GM12801 (cell line): ENCODE results near the gene MYB.

Source experiments
- CTCF ChIP-seq: IDR thresholded peaks from one replicate; pipeline ENCODE4 v1.5.1; 2011; ENCODE audit warnings: control low read depth; ENCODE audit not compliant: insufficient read length; ENCODE audit errors: extremely low read depth

Gene MYB

GRCh38 chr6:135170238-135170637 lies 10.9 kb upstream of the MYB start:
- no peak for TF ChIP-seq CTCF

GRCh38 chr6:135170849-135171248 lies 10.3 kb upstream of the MYB start:
- TF ChIP-seq CTCF = no peak

GRCh38 chr6:135173242-135173988 lies 7.7 kb upstream of the MYB start:
- TF ChIP-seq CTCF = no peak

GRCh38 chr6:135173989-135174484 lies 7.1 kb upstream of the MYB start:
- no peak for TF ChIP-seq CTCF

- no peak for TF ChIP-seq CTCF
Measured at GRCh38 chr6:135176058-135176457, 5.0 kb upstream of the MYB start.

GRCh38 chr6:135176464-135176863 lies 4.6 kb upstream of the MYB start:
- TF ChIP-seq CTCF = no peak

- TF ChIP-seq CTCF = no peak
Measured at GRCh38 chr6:135179372-135179771, 1.7 kb upstream of the MYB start.
